IPS-20b (cell line): ENCODE data around the gene AMPD3.

Experiments used
- H3K27ac ChIP-seq: one replicate; pipeline ENCODE4 v1.5.1; 2013; ENCODE audit warnings: low read length
- H3K27me3 ChIP-seq: 2 replicates; pipeline ENCODE4 v1.6.1; 2013; ENCODE audit warnings: mild to moderate bottlenecking, low read length, inconsistent platforms; ENCODE audit not compliant: insufficient read depth
- H3K36me3 ChIP-seq: 2 replicates; pipeline ENCODE4 v1.6.1; 2013; ENCODE audit warnings: low read depth, mild to moderate bottlenecking, inconsistent platforms, low read length, moderate library complexity; ENCODE audit not compliant: insufficient read depth
- H3K4me1 ChIP-seq: 2 replicates; pipeline ENCODE4 v1.6.1; 2013; ENCODE audit warnings: mild to moderate bottlenecking, control low read depth, inconsistent platforms, low read length, moderate library complexity; ENCODE audit not compliant: insufficient read depth
- H3K4me3 ChIP-seq: 2 replicates; pipeline ENCODE4 v1.5.1; 2013; ENCODE audit warnings: mild to moderate bottlenecking, low read length, inconsistent platforms
- H3K9ac ChIP-seq: 2 replicates; pipeline ENCODE4 v1.6.1; 2013; ENCODE audit warnings: low read depth, mild to moderate bottlenecking, inconsistent platforms, low read length, moderate library complexity
- H3K9me3 ChIP-seq: 2 replicates; pipeline ENCODE4 v1.6.1; 2013; ENCODE audit warnings: mild to moderate bottlenecking, low read depth, low read length, inconsistent platforms; ENCODE audit not compliant: insufficient read depth

AMPD3 gene

DNA sequence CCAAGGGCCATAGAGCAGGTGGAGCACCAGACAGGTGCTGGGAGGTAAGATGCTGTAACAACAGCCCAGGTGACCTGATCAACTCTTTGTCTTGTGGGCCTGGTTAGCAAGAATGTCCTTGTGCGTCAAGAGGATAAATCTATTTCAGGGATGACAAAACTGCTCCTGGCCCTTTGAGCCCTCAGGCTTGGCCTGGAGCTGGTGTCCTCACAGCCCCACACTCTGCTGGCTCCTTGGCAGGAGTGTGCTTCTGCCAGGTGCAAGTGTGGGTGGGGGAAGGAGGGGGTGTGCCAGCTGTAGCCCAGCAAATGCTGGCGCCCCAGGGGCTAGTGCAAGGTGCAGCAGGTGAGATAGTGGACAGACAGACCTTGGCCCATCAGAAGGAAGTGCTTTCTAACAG, 19.5 kb downstream of the AMPD3 start:
- Histone ChIP-seq H3K4me1 (no peaks in the 10 kb centered on the region), H3K4me3 (no peak overlapping the region)

DNA sequence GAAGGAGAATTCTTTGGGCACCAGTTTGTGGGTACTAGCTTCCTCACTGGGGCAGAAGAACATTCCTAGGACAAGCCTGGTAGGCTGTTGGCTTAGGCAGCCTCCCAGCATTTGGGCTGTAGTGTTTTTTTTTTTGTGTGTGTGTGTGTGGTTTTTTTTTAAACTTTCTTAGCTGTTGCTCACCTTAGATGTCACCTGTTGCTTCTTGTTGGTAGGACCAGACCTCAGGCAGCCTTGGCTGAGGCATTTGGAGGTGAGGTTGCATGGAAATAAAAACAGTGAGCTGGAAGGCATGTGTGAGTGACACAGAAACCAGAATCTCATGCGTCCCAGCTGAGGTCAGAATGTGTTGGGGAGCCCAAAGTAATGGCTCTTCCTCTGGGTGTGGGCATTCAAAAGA, 21.3 kb downstream of the AMPD3 start:
- Histone ChIP-seq H3K27ac (no peak overlapping the region), H3K9ac (no peak overlapping the region), H3K27me3 (no peaks in the 10 kb centered on the region), H3K4me1 (no peaks in the 10 kb centered on the region), H3K4me3 (no peak overlapping the region), H3K36me3 (no peaks in the 10 kb centered on the region), H3K9me3 (no peaks in the 10 kb centered on the region)

More for the DNA sequence above, 19.5 kb downstream of the AMPD3 start:
- Histone ChIP-seq H3K27me3 (no peaks in the 10 kb centered on the region), H3K9ac (no peak overlapping the region), H3K9me3 (no peaks in the 10 kb centered on the region), H3K27ac (no peak overlapping the region), H3K36me3 (no peaks in the 10 kb centered on the region)

DNA sequence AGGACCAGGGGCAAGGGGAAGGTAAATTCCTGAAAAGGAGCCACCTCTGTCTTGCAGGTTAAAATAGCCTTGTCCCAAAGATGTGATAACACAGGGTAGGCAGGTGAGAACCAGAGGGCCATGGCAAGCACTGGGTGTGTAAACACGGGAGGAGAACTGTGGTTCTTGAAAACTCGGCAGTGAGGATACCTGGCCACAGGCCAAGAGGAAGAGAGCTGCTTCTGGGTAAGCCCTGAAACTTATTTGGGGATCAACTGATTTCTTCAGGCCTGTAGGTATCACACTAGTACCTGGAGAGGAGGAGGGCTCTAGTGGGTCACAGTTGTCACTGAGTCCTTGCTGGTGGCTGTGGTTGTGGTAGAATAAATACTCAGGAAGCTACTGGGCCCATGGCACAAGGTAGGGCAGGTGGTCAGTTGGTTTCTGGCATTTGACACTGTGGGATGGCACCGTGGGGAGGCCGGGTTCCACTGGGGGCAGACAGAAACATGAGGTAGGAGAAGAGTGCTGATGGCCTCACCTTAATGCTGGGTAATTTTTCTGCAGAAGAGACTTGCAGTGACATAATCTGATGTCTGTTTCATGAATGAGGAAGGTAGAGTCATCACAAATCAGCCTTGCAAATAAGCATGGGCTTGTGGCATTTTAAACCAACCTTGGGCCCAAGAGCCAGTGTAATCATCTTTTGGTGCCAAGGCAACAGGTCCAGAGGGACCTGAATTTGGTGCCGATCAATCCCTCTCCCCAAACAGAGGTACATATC, 22.0 kb downstream of the AMPD3 start:
- no peaks in the 10 kb centered on the region for H3K9me3 ChIP-seq
- H3K27ac ChIP-seq: no peak overlapping the region
- no peaks in the 10 kb centered on the region for H3K36me3 ChIP-seq
- no peaks in the 10 kb centered on the region for H3K4me1 ChIP-seq
- H3K4me3 ChIP-seq: no peak overlapping the region
- no peak overlapping the region for H3K9ac ChIP-seq
- H3K27me3 ChIP-seq: no peaks in the 10 kb centered on the region

DNA sequence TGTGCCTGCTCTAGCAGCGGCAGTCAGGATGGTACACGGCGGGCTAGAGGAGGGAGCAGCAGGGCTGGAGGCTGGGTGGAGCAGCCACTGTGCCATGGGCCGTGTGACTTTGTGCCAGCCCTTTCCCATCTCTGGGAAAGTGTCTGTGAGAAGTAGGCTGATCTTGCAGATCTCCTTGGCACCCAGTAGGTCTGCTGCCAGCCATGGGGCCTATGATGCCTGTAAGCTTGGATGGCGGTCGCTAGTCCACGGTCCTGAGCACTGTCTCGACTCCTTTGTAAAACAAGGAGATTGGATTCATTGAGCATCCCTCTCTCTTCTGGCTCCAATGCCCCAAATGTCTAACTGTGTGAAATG, 22.6 kb downstream of the AMPD3 start:
- Histone ChIP-seq H3K9me3 (no peaks in the 10 kb centered on the region), H3K36me3 (no peaks in the 10 kb centered on the region), H3K27me3 (no peaks in the 10 kb centered on the region), H3K9ac (no peak overlapping the region), H3K4me1 (no peaks in the 10 kb centered on the region), H3K4me3 (no peak overlapping the region), H3K27ac (no peak overlapping the region)

DNA sequence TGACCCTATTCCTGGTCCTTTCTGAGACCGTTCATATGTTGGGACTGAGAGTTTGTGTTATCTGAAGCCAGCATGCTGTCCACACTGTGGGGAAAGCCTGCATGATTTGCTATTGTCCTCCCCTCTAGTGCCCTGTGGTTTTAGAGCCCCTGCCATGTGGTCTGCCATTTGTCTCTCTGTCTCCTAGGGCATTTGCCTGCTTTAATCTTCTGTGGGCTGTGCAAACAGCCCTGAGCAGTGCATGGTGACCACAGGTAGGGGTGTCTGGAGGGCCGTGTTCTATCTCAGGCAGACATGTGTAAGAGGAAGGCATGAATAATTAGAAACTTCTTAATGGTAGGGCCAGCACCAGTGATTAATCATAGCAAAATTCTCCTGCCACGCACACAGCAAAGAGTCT, 23.0 kb downstream of the AMPD3 start:
- no peaks in the 10 kb centered on the region for H3K9me3 ChIP-seq
- H3K9ac ChIP-seq: no peak overlapping the region
- H3K4me1 ChIP-seq: no peaks in the 10 kb centered on the region
- H3K27ac ChIP-seq: no peak overlapping the region
- no peaks in the 10 kb centered on the region for H3K36me3 ChIP-seq
- H3K4me3 ChIP-seq: no peak overlapping the region
- no peaks in the 10 kb centered on the region for H3K27me3 ChIP-seq

DNA sequence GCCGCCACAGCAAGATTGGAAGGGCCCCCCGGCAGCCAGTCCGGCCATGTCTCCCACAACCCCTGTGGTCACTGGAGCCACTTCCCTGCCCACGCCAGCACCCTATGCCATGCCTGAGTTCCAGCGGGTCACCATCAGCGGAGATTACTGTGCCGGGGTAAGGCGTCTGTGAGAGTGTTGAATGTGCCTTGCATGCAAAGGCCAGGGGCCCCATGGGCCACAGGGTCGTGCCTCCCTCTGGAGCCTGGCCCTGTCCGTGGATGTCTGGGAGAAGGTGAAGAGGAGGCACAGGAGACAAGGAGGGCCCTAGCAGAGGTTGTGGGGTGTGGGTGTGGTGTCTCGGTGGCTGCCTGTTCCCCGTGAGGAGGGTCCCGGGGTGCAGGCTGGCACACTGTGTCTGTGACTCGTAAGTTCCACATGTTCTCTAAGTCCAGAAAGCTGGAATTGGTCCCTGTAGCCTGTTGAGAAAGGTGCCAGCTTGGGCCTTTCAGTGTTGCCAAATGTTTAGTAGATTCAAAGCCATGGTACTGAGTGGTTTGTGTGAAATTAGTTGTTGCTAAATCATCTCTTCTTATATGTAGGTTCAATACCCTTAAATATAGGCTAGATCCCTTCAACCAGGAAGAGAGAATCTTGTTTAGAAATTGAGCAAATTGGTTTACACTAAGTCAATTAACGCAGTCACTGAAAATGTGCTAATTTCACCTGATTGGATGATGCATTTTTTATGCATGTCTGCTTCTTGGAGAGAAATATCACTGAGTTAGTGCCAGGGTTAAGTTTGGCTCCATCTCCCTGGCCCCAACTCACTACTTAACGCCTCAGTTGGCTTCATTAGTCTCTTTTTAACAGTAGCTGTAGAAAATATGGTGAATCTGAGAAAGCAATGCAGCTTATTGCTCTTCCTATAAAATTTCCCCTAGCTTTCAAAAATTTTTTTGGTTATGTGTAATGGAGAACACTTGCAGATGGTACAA, 23.8 kb downstream of the AMPD3 start:
- no peak overlapping the region for H3K9ac ChIP-seq
- no peaks in the 10 kb centered on the region for H3K36me3 ChIP-seq
- no peak overlapping the region for H3K27ac ChIP-seq

DNA sequence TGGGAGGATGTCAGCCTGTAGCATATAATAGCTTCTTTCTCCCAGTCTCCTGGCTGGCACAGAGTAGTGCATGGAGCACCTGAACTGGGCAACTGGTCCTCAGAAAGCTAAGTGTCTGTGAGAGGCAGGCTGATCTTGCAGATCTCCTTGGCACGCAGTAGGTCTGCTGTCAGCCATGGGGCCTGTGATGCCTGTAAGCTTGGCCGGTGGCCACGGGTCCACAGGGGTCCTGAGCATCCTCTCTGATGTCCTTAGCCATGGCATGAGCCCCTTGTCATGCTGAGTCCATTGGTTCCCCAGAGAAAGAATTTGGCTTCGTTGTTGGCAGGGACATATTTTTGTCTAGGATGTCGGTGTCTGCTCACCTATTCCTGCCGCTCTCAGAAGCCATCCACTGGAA, 25.0 kb downstream of the AMPD3 start:
- no peaks in the 10 kb centered on the region for H3K27me3 ChIP-seq
- H3K4me3 ChIP-seq: no peak overlapping the region
- H3K9me3 ChIP-seq: no peaks in the 10 kb centered on the region
- H3K4me1 ChIP-seq: no peaks in the 10 kb centered on the region
- H3K27ac ChIP-seq: no peak overlapping the region
- no peak overlapping the region for H3K9ac ChIP-seq
- no peaks in the 10 kb centered on the region for H3K36me3 ChIP-seq

More for the DNA sequence above, 23.8 kb downstream of the AMPD3 start:
- H3K4me3 ChIP-seq: no peak overlapping the region
- H3K27me3 ChIP-seq: no peaks in the 10 kb centered on the region
- H3K4me1 ChIP-seq: no peaks in the 10 kb centered on the region
- H3K9me3 ChIP-seq: no peaks in the 10 kb centered on the region

DNA sequence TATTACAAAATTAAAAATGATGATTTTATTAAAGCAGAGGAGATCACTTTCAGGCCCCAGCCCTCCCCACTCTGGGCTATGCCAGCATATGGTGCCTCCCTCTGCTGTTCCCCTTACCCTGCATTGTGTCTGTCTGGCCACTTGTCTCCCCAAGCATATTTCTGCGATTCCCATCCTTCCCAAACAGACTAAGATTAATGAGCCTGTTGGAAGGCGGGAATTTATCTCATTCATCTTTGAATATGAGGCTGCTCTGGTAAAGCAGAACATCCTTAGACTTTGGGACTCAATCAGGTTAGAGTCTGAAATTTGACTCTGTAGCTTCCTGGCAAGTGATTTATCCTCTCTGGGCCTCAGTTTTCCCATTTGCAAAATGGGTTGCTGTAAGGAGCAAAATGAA, 25.7 kb downstream of the AMPD3 start:
- H3K4me1 ChIP-seq: no peaks in the 10 kb centered on the region
- no peak overlapping the region for H3K27ac ChIP-seq
- H3K27me3 ChIP-seq: no peaks in the 10 kb centered on the region
- H3K36me3 ChIP-seq: no peaks in the 10 kb centered on the region
- no peak overlapping the region for H3K9ac ChIP-seq
- H3K4me3 ChIP-seq: no peak overlapping the region
- H3K9me3 ChIP-seq: no peaks in the 10 kb centered on the region

DNA sequence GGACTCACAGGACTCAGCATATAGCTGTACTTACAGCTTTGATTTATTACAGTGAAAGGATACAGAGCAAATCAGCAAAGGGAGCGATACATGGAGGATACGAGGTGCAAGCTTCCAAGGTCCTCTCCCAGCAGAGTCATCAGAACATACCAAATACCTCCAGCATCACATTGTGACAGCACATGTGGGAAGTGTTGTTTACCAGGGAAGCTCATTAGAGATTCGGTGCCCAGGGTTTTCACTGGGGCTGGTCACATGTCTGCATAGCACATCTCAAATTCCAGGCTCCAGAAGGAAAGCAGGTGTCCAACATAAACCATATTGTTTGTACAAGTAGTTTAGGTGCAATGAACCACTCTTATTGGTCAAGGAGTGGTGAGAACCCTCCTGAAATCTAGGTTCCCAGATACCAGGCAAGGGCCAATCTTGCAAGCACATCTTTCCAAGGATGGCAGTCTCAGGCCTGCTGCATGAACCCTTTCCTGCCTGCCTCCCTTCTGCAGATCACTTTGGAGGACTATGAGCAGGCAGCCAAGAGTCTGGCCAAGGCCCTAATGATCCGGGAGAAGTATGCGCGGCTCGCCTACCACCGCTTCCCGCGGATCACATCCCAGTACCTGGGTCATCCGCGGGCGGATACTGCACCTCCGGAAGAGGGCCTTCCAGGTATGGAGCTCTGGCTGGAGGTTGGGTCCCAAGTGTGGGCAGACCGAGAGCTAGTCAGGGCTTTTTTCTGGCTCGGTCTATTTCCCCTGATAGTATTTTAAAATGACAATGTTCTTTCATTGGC, 26.7 kb downstream of the AMPD3 start:
- Histone ChIP-seq H3K4me3 (no peak overlapping the region), H3K9me3 (no peaks in the 10 kb centered on the region), H3K4me1 (no peaks in the 10 kb centered on the region), H3K9ac (no peak overlapping the region), H3K27me3 (no peaks in the 10 kb centered on the region), H3K36me3 (no peaks in the 10 kb centered on the region), H3K27ac (no peak overlapping the region)

DNA sequence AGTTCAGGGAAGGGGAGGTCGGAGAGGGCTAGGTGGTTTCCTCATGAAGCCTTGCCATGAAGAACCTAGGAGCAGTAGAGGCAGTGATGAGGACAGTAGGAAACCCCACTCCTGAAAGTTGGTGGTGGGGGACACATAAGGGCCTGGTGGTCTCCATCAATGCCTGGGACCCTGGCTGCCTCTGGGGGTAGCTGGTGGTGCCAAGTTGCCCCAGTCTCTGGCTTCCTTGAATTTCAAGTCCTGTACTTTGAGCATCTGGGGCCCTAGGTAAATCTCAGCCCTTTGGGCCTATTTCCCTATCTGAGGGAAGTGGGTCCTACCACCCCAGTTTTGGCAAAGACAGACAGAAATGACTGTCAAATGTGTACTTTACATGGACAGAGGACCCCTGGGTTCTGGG, 28.1 kb downstream of the AMPD3 start:
- no peak overlapping the region for H3K9ac ChIP-seq
- H3K27me3 ChIP-seq: no peaks in the 10 kb centered on the region
- H3K9me3 ChIP-seq: no peaks in the 10 kb centered on the region
- no peak overlapping the region for H3K27ac ChIP-seq
- 0 out of 2 replicates have a peak, but pooled peaks cover 3% of the 10 kb centered on the region for H3K36me3 ChIP-seq
- no peak overlapping the region for H3K4me3 ChIP-seq
- H3K4me1 ChIP-seq: no peaks in the 10 kb centered on the region

DNA sequence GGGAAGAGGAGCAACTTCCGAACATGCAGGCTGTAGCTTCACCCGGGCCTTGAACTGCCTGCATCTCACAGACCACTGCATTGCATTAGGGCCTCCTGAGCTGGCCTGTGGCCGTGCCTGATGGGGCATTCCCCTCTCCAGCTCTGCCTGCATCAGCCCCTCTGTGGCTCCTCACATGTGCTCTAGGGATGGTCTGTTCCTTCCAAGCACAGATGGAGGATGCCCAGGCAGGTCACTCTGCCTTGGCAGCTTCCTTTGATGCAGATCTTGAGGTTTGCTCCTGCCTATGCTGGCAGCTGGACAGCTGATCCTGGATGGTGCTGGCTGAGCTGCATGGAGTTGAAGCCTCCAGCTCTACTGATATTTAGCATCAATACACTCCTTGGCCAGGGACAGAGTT, 28.5 kb downstream of the AMPD3 start:
- H3K4me1 ChIP-seq: no peaks in the 10 kb centered on the region
- no peaks in the 10 kb centered on the region for H3K9me3 ChIP-seq
- H3K36me3 ChIP-seq: 0 out of 2 replicates have a peak, but pooled peaks cover 3% of the 10 kb centered on the region
- H3K27me3 ChIP-seq: no peaks in the 10 kb centered on the region
- no peak overlapping the region for H3K4me3 ChIP-seq
- H3K9ac ChIP-seq: no peak overlapping the region
- H3K27ac ChIP-seq: no peak overlapping the region
